A549 (cell line): ENCODE results near the gene PRKD2. TPM values are rescaled to one million over a fixed set of nuclear protein-coding genes. Genes with fewer than 3 reads are reported as not detected.

Source experiments
- ATAC-seq, 2 experiments: fragments of 200-7000 bp in 1 of 2; fragments of >200 bp in 1 of 2; cut with Nextera tagmentation in 1 of 2; cut with Tn5 transposase in 1 of 2; 3 replicates each; pipeline versions ENCODE4 v1.8.0 to v1.9.1; 2018 to 2020; ENCODE audit warnings: mild to moderate bottlenecking in 1 of 2, moderate library complexity in 1 of 2
- CTCF ChIA-PET: fragments of 300-600 bp; sonication (Branson Sonifier 250); formaldehyde crosslinking; extraction: SDS; loops from one replicate; lab custom pipeline; 2021; ENCODE audit warnings: antibody characterized with exemption, inconsistent platforms; lab: Yijun Ruan, JAX
- POLR2A ChIA-PET: fragments of 350-600 bp; formaldehyde crosslinking; extraction: SDS; loops from one replicate; lab custom pipeline; 2021; ENCODE audit warnings: antibody characterized with exemption, inconsistent platforms; lab: Yijun Ruan, JAX
- DNase-seq, 2 experiments: peaks; one replicate each; pipeline versions ENCODE4 v3.0.0 to v3.0.0-alpha.2; 2011 to 2016; ENCODE audit warnings: low read depth in 1 of 2, low spot score in 1 of 2
- FAIRE-seq: peaks from 2 replicates; lab custom pipeline; 2011; peaks lifted over from hg19 to GRCh38; lab: Jason Lieb, UNC
- H3K27ac ChIP-seq, 2 experiments: fragments of >200 bp; sonication (Bioruptor Twin); formaldehyde crosslinking; 3 replicates each; pipeline ENCODE4 v1.5.1; 2016 to 2017
- H3K4me1 ChIP-seq: fragments of >200 bp; sonication (Bioruptor Twin); formaldehyde crosslinking; 3 replicates; pipeline ENCODE4 v1.6.1; 2016
- H3K4me2 ChIP-seq: fragments of >200 bp; sonication (Bioruptor Twin); formaldehyde crosslinking; 3 replicates; pipeline ENCODE4 v1.6.1; 2016
- H3K4me3 ChIP-seq: fragments of >200 bp; sonication (Bioruptor Twin); formaldehyde crosslinking; 3 replicates; pipeline ENCODE4 v1.5.1; 2016
- H3K9me3 ChIP-seq: fragments of >200 bp; sonication (Bioruptor Twin); formaldehyde crosslinking; 3 replicates; pipeline ENCODE4 v1.6.1; 2016
- CHD2 ChIP-seq: fragments of 150-350 bp; IDR thresholded peaks from 2 replicates; pipeline ENCODE4 v1.6.1; 2014; ENCODE audit warnings: low read length; ENCODE audit not compliant: partially characterized antibody
- E2F6 ChIP-seq: IDR thresholded peaks from 2 replicates; pipeline ENCODE4 v1.6.1; 2012; ENCODE audit warnings: low read depth, borderline replicate concordance
- EHMT2 ChIP-seq: fragments of 200-600 bp; sonication (generic); IDR thresholded peaks from 2 replicates; pipeline ENCODE4 v1.6.1; 2016; ENCODE audit warnings: antibody characterized with exemption, low read depth, mild to moderate bottlenecking, moderate library complexity
- ELK1 ChIP-seq: fragments of 150-350 bp; IDR thresholded peaks from 2 replicates; pipeline ENCODE4 v1.6.1; 2014; ENCODE audit warnings: low read depth, mild to moderate bottlenecking, low read length
- EP300 ChIP-seq, 2 experiments: fragments of >200 bp; sonication (Bioruptor Twin); formaldehyde crosslinking; IDR thresholded peaks; 2 replicates in 1 of 2; 3 replicates in 1 of 2; pipeline ENCODE4 v1.6.1; 2016 to 2017
- FOSL2 ChIP-seq, 2 experiments: fragments of 450-650 bp in 1 of 2; fragments of >200 bp in 1 of 2; sonication (Bioruptor Twin) in 1 of 2; formaldehyde crosslinking; IDR thresholded peaks; 2 replicates each; pipeline versions ENCODE4 v1.5.0 to v1.6.1; 2016 to 2020; ENCODE audit warnings: mild to moderate bottlenecking in 1 of 2, moderate library complexity in 1 of 2
- HDAC2 ChIP-seq: fragments of 200-600 bp; sonication (generic); IDR thresholded peaks from 2 replicates; pipeline ENCODE4 v1.6.1; 2016
- HOXA7 ChIP-seq: fragments of 250-450 bp; sonication (Bioruptor Pico); IDR thresholded peaks from 2 replicates; pipeline ENCODE4 v1.5.0; 2020; ENCODE audit warnings: mild to moderate bottlenecking, moderate library complexity
- HOXB13 ChIP-seq: fragments of 250-450 bp; sonication (Bioruptor Pico); IDR thresholded peaks from 2 replicates; pipeline ENCODE4 v1.5.0; 2020; ENCODE audit warnings: low read depth, mild to moderate bottlenecking, moderate library complexity
- JUN ChIP-seq, 2 experiments: fragments of >200 bp; sonication (Bioruptor Twin); formaldehyde crosslinking; IDR thresholded peaks; 2 replicates in 1 of 2; 3 replicates in 1 of 2; pipeline ENCODE4 v1.6.1; 2016 to 2017
- POLR2A ChIP-seq: IDR thresholded peaks from 2 replicates; pipeline ENCODE4 v1.6.1; 2012; ENCODE audit warnings: mild to moderate bottlenecking, low read length
- RCOR1 ChIP-seq: fragments of 150-350 bp; IDR thresholded peaks from 2 replicates; pipeline ENCODE4 v1.6.1; 2014; ENCODE audit warnings: antibody characterized with exemption, low read length, low read depth
- REST ChIP-seq: fragments of 200-600 bp; sonication (generic); IDR thresholded peaks from 2 replicates; pipeline ENCODE4 v1.6.1; 2016; ENCODE audit warnings: antibody characterized with exemption, mild to moderate bottlenecking, moderate library complexity
- USF2 ChIP-seq: fragments of 450-650 bp; IDR thresholded peaks from 2 replicates; pipeline ENCODE4 v1.6.1; 2014; ENCODE audit warnings: antibody characterized with exemption
- ZC3H11A ChIP-seq: fragments of 450-650 bp; IDR thresholded peaks from 2 replicates; pipeline ENCODE4 v1.6.1; 2014; ENCODE audit warnings: antibody characterized with exemption, mild to moderate bottlenecking
- WGBS: methylation state at CpG from one replicate; pipeline ENCODE4 v1.1.6; 2017; ENCODE audit errors: missing lambda C conversion rate; 5-methylcytosine and 5-hydroxymethylcytosine counted together
- polyA plus RNA-seq, 4 experiments: library from polyadenylated mRNA; depleted of rRNA in 3 of 4; stranded (reverse); fragments of >200 nt; fragmentation: RNase III in 1 of 4; extraction: RNeasy Plus Mini Kit Qiagen cat#74134 plus additional on column Dnase treatment in 1 of 4; gene quantifications; 2 replicates in 3 of 4; 3 replicates in 1 of 4; pipeline ENCODE4 v1.2.3, GENCODE V29; 2011 to 2017
- small RNA-seq, 6 experiments: library from RNA; depleted of rRNA; stranded (forward); fragments of <200 nt; gene quantifications; one replicate each; pipeline ENCODE3, GENCODE V24; 2012

Gene PRKD2
- polyA plus RNA-seq, 2 of the 4 experiments (the other 2 are of a cell fraction): 8.3 to 24.6 TPM

- TF ChIP-seq RCOR1 (no peak), EP300 (IDR thresholded peaks at IDR 0.05) (no peak), ZC3H11A (no peak), HDAC2 (no peak), USF2 (no peak), ELK1 (no peak), EHMT2 (no peak), HOXB13 (no peak), E2F6 (no peak), JUN (IDR thresholded peaks at IDR 0.05) (no peak), CHD2 (no peak), HOXA7 (CRISPR knock-in tag) (no peak), POLR2A (no peak), FOSL2 (IDR thresholded peaks at IDR 0.05) (no peak), FOSL2 (CRISPR knock-in tag; IDR thresholded peaks at IDR 0.05) (no peak), REST (no peak)
- ATAC-seq (peak; percentile 45 to 69; a peak in 5 of 6 replicates), DNase-seq (no peak), FAIRE-seq (no peak)
- no peak within 1 kb of the TSS for H3K4me3 ChIP-seq
- CTCF ChIA-PET: interaction anchor here (0.7 to 28.7 kb wide), 8 partner anchors 12 to 129 kb away, joined by 3 to 737 read pairs (median 4); partner anchors contain the start of genes CALM3 and DACT3
- 62% methylated on average over 13 of the region's 13 CpGs for WGBS
- H3K9me3 ChIP-seq: no peaks in the 10 kb centered on the region
- peaks cover 12% of the 10 kb centered on the region for H3K4me1 ChIP-seq
- POLR2A ChIA-PET: no interaction called here
- H3K4me2 ChIP-seq: peak within 1 kb of the TSS; percentile 54
- H3K27ac ChIP-seq: peak within 1 kb of the TSS; percentile 48 to 66; a peak in 5 of 6 replicates
These were observed 91.8 kb downstream of the PRKD2 start, which contains the start of gene PTGIR for GRCh38 chr19:46624958-46625661. Gene PTGIR (minus strand): TSS chr19:46625089. CDS start chr19:46624225, 864 bp downstream.

Small RNA genes lying within 50 kb of the gene (small RNA-seq; reads per million reads assigned to genes)
- gene MIR320E (0 to 0.69 (median 0) reads per million in 6 experiments), gene RF00019 (0 reads per million in 6 experiments), gene RN7SL364P (0 reads per million in 6 experiments)

Other genes starting within 250 kb of the PRKD2 start
- gene PNMA8A, start 245.6 kb downstream of the PRKD2 start, polyA plus RNA-seq (2011; rRNA removed): 11.2 and 14.1 TPM in 2 replicates
- 14.9 to 17.2 TPM (median 15.4 TPM) in 3 replicates for gene PNMA8A, start 245.6 kb downstream of the PRKD2 start, polyA plus RNA-seq (2017; fragmentation: RNase III; extraction: RNeasy Plus Mini Kit Qiagen cat#74134 plus additional on column Dnase treatment)
- not detected in 2 replicates for gene PNMA8B, start 221.2 kb downstream of the PRKD2 start, polyA plus RNA-seq (2011; rRNA removed)
- gene PNMA8B, start 221.2 kb downstream of the PRKD2 start, polyA plus RNA-seq (2017; fragmentation: RNase III; extraction: RNeasy Plus Mini Kit Qiagen cat#74134 plus additional on column Dnase treatment): not detected in 3 replicates
- 321 and 548 TPM in 2 replicates for gene CALM3, start 115.8 kb downstream of the PRKD2 start, polyA plus RNA-seq (2011; rRNA removed)
- 303 to 327 TPM (median 313 TPM) in 3 replicates for gene CALM3, start 115.8 kb downstream of the PRKD2 start, polyA plus RNA-seq (2017; fragmentation: RNase III; extraction: RNeasy Plus Mini Kit Qiagen cat#74134 plus additional on column Dnase treatment)
- 0.06 TPM in 1 of 2 replicates, not detected in the other for gene PTGIR, start 92.0 kb downstream of the PRKD2 start, polyA plus RNA-seq (2011; rRNA removed)
- gene PTGIR, start 92.0 kb downstream of the PRKD2 start, polyA plus RNA-seq (2017; fragmentation: RNase III; extraction: RNeasy Plus Mini Kit Qiagen cat#74134 plus additional on column Dnase treatment): 0.07 TPM in 1 of 3 replicates, not detected in the others
- gene GNG8, start 80.9 kb downstream of the PRKD2 start, polyA plus RNA-seq (2011; rRNA removed): not detected in 2 replicates
- not detected in 3 replicates for gene GNG8, start 80.9 kb downstream of the PRKD2 start, polyA plus RNA-seq (2017; fragmentation: RNase III; extraction: RNeasy Plus Mini Kit Qiagen cat#74134 plus additional on column Dnase treatment)
- 0.13 and 0.36 TPM in 2 replicates for gene DACT3, start 55.9 kb downstream of the PRKD2 start, polyA plus RNA-seq (2011; rRNA removed)
- gene DACT3, start 55.9 kb downstream of the PRKD2 start, polyA plus RNA-seq (2017; fragmentation: RNase III; extraction: RNeasy Plus Mini Kit Qiagen cat#74134 plus additional on column Dnase treatment): 0.14 to 0.33 TPM (median 0.32 TPM) in 3 replicates
- 14.7 and 16.4 TPM in 2 replicates for gene FKRP, start 28.9 kb upstream of the PRKD2 start, polyA plus RNA-seq (2011; rRNA removed)
- 18.4 to 20.2 TPM (median 18.8 TPM) in 3 replicates for gene FKRP, start 28.9 kb upstream of the PRKD2 start, polyA plus RNA-seq (2017; fragmentation: RNase III; extraction: RNeasy Plus Mini Kit Qiagen cat#74134 plus additional on column Dnase treatment)
- 62.8 and 66.2 TPM in 2 replicates for gene STRN4, start 29.3 kb upstream of the PRKD2 start, polyA plus RNA-seq (2011; rRNA removed)
- 70.0 to 72.9 TPM (median 71.0 TPM) in 3 replicates for gene STRN4, start 29.3 kb upstream of the PRKD2 start, polyA plus RNA-seq (2017; fragmentation: RNase III; extraction: RNeasy Plus Mini Kit Qiagen cat#74134 plus additional on column Dnase treatment)
- gene SLC1A5, start 71.5 kb upstream of the PRKD2 start, polyA plus RNA-seq (2011; rRNA removed): 302 and 306 TPM in 2 replicates
- gene SLC1A5, start 71.5 kb upstream of the PRKD2 start, polyA plus RNA-seq (2017; fragmentation: RNase III; extraction: RNeasy Plus Mini Kit Qiagen cat#74134 plus additional on column Dnase treatment): 184 to 200 TPM (median 189 TPM) in 3 replicates
- gene AP2S1, start 133.7 kb upstream of the PRKD2 start, polyA plus RNA-seq (2011; rRNA removed): 117 and 150 TPM in 2 replicates
- gene AP2S1, start 133.7 kb upstream of the PRKD2 start, polyA plus RNA-seq (2017; fragmentation: RNase III; extraction: RNeasy Plus Mini Kit Qiagen cat#74134 plus additional on column Dnase treatment): 318 to 329 TPM (median 325 TPM) in 3 replicates
- gene ARHGAP35, start 143.9 kb upstream of the PRKD2 start, polyA plus RNA-seq (2011; rRNA removed): 48.5 and 51.9 TPM in 2 replicates
- 33.2 to 33.7 TPM (median 33.3 TPM) in 3 replicates for gene ARHGAP35, start 143.9 kb upstream of the PRKD2 start, polyA plus RNA-seq (2017; fragmentation: RNase III; extraction: RNeasy Plus Mini Kit Qiagen cat#74134 plus additional on column Dnase treatment)